GM23338 (cell line): ENCODE results near the gene ZNRD2. TPM values are rescaled to one million over a fixed set of nuclear protein-coding genes. Genes with fewer than 3 reads are reported as not detected.
A peak's percentile ranks its signal among the peaks of the same experiment; 100 is the strongest.

Source experiments
- ATAC-seq: fragments of 200-7000 bp; cut with Tn5 transposase; 3 replicates; pipeline ENCODE4 v1.9.1; 2020
- DNase-seq: peaks from one replicate; pipeline ENCODE4 v3.0.0-alpha.2; 2015; ENCODE audit warnings: low spot score
- H2AFZ ChIP-seq: fragments of 200-600 bp; sonication (generic); 2 replicates; pipeline ENCODE4 v1.8.0; 2016; ENCODE audit warnings: antibody characterized with exemption, mild to moderate bottlenecking, moderate library complexity
- H3F3A ChIP-seq: fragments of 200-600 bp; sonication (generic); replicated peaks from 2 replicates; pipeline ENCODE4 v1.8.0; 2017; ENCODE audit warnings: antibody characterized with exemption, mixed run types, low read depth
- H3K27ac ChIP-seq: fragments of 200-600 bp; sonication (generic); 2 replicates; pipeline ENCODE4 v1.6.1; 2016; ENCODE audit warnings: low read depth
- H3K27me3 ChIP-seq: fragments of 200-600 bp; sonication (generic); 2 replicates; pipeline ENCODE4 v1.8.0; 2016; ENCODE audit warnings: mild to moderate bottlenecking, mixed run types, moderate library complexity; ENCODE audit not compliant: insufficient read depth
- H3K36me3 ChIP-seq: fragments of 200-600 bp; sonication (generic); 2 replicates; pipeline ENCODE4 v1.8.0; 2016; ENCODE audit warnings: mild to moderate bottlenecking; ENCODE audit not compliant: insufficient read depth
- H3K4me1 ChIP-seq: fragments of 200-600 bp; sonication (generic); 2 replicates; pipeline ENCODE4 v1.8.0; 2016; ENCODE audit warnings: mild to moderate bottlenecking, moderate library complexity; ENCODE audit not compliant: insufficient read depth
- H3K4me2 ChIP-seq: fragments of 200-600 bp; sonication (generic); 2 replicates; pipeline ENCODE4 v1.7.1; 2017; ENCODE audit warnings: mixed run types
- H3K4me3 ChIP-seq: fragments of 200-600 bp; sonication (generic); 2 replicates; pipeline ENCODE4 v1.6.1; 2016; ENCODE audit warnings: mixed run types
- H3K79me2 ChIP-seq: fragments of 200-600 bp; sonication (generic); replicated peaks from 2 replicates; pipeline ENCODE4 v1.8.0; 2017; ENCODE audit warnings: mild to moderate bottlenecking; ENCODE audit not compliant: insufficient read depth
- H3K9me2 ChIP-seq: fragments of 200-600 bp; sonication (generic); 2 replicates; pipeline ENCODE4 v1.8.0; 2017; ENCODE audit not compliant: insufficient read depth
- H4K20me1 ChIP-seq: fragments of 200-600 bp; sonication (generic); replicated peaks from 2 replicates; pipeline ENCODE4 v1.8.0; 2017; ENCODE audit warnings: mild to moderate bottlenecking; ENCODE audit not compliant: insufficient read depth
- H3K27ac Mint-ChIP-seq: 2 replicates; pipeline ENCODE4 v1.8.0; 2020; ENCODE audit warnings: inconsistent platforms, mild to moderate bottlenecking, moderate library complexity, mixed read lengths
- H3K27me3 Mint-ChIP-seq: 3 replicates; pipeline ENCODE4 v1.8.0; 2022; ENCODE audit warnings: low read depth, mild to moderate bottlenecking, moderate library complexity, mixed read lengths, inconsistent platforms; ENCODE audit not compliant: insufficient read depth, poor library complexity
- H3K36me3 Mint-ChIP-seq: 3 replicates; pipeline ENCODE4 v1.8.0; 2021; ENCODE audit warnings: low read depth, mild to moderate bottlenecking, inconsistent platforms, moderate library complexity, mixed read lengths
- H3K4me1 Mint-ChIP-seq: 3 replicates; pipeline ENCODE4 v1.8.0; 2020; ENCODE audit warnings: mild to moderate bottlenecking, inconsistent platforms, mixed read lengths
- H3K4me3 Mint-ChIP-seq: 3 replicates; pipeline ENCODE4 v1.8.0; 2021; ENCODE audit warnings: moderate library complexity, mild to moderate bottlenecking, inconsistent platforms, mixed read lengths
- H3K9me3 Mint-ChIP-seq: 3 replicates; pipeline ENCODE4 v1.8.0; 2020; ENCODE audit warnings: moderate library complexity, mild to moderate bottlenecking, inconsistent platforms, mixed read lengths
- CREB1 ChIP-seq: fragments of 250-450 bp; sonication (Bioruptor Pico); IDR thresholded peaks from 2 replicates; pipeline ENCODE4 v1.5.0; 2020; ENCODE audit warnings: low read depth, mild to moderate bottlenecking, moderate library complexity
- CTCF ChIP-seq, 2 experiments: fragments of 200-600 bp in 1 of 2; sonication (generic) in 1 of 2; conservative IDR thresholded peaks; 2 replicates each; pipeline versions ENCODE4 v1.5.1 to v1.6.1; 2016 to 2017; ENCODE audit warnings: antibody characterized with exemption in 2 of 2, low read depth in 2 of 2, mild to moderate bottlenecking in 2 of 2, moderate library complexity in 1 of 2
- ETS1 ChIP-seq: IDR thresholded peaks from 2 replicates; pipeline ENCODE4 v1.6.1; 2016; ENCODE audit warnings: antibody characterized with exemption
- EZH2 ChIP-seq: fragments of 200-600 bp; sonication (generic); IDR thresholded peaks from one replicate; pipeline ENCODE4 v1.8.0; 2017; ENCODE audit warnings: antibody characterized with exemption, mild to moderate bottlenecking, low read depth; ENCODE audit not compliant: unreplicated experiment
- EZH2phosphoT487 ChIP-seq: fragments of 200-600 bp; sonication (generic); IDR thresholded peaks from one replicate; pipeline ENCODE4 v1.8.1; 2018; ENCODE audit warnings: antibody characterized with exemption; ENCODE audit not compliant: unreplicated experiment
- JUNB ChIP-seq: IDR thresholded peaks from one replicate; pipeline ENCODE4 v1.6.1; 2016; ENCODE audit warnings: antibody characterized with exemption; ENCODE audit not compliant: unreplicated experiment
- NANOG ChIP-seq: IDR thresholded peaks from 2 replicates; pipeline ENCODE4 v1.6.1; 2016; ENCODE audit warnings: antibody characterized with exemption, borderline replicate concordance
- POLR2AphosphoS5 ChIP-seq: IDR thresholded peaks from 2 replicates; pipeline ENCODE4 v1.6.1; 2016; ENCODE audit warnings: antibody characterized with exemption, low read depth
- REST ChIP-seq: IDR thresholded peaks from one replicate; pipeline ENCODE4 v1.6.1; 2018; ENCODE audit warnings: antibody characterized with exemption; ENCODE audit not compliant: unreplicated experiment
- STAT1 ChIP-seq: IDR thresholded peaks from one replicate; pipeline ENCODE4 v1.6.1; 2016; ENCODE audit warnings: antibody characterized with exemption; ENCODE audit not compliant: unreplicated experiment
- ZNF114 ChIP-seq: fragments of 250-450 bp; sonication (Bioruptor Pico); IDR thresholded peaks from 2 replicates; pipeline ENCODE4 v1.5.0; 2020; ENCODE audit warnings: mild to moderate bottlenecking, moderate library complexity
- ZNF331 ChIP-seq: fragments of 250-450 bp; sonication (Bioruptor Pico); IDR thresholded peaks from 2 replicates; pipeline ENCODE4 v1.5.0; 2020; ENCODE audit warnings: low read depth, mild to moderate bottlenecking, moderate library complexity
- ZNF462 ChIP-seq: fragments of 250-450 bp; sonication (Bioruptor Pico); IDR thresholded peaks from 2 replicates; pipeline ENCODE4 v1.5.0; 2020; ENCODE audit warnings: mild to moderate bottlenecking, moderate library complexity
- polyA plus RNA-seq: library from polyadenylated mRNA; unstranded; fragments of >200 nt; fragmentation: Nextera tagmentation; extraction: Ambion mirVana; gene quantifications from 2 replicates; pipeline ENCODE4 v1.2.1, GENCODE V29; 2016
- total RNA-seq: library from RNA; depleted of rRNA; stranded (reverse); fragments of >200 nt; shearing (Covaris generic); gene quantifications from 2 replicates; pipeline ENCODE4 v1.2.3, GENCODE V29; 2014

Gene ZNRD2
- total and polyA plus RNA-seq, 2 experiments from 2014 or later = 78.6 to 148 TPM

- peaks cover 17% of the 10 kb centered on the region; the same call in 1 of the 2 replicates for H3F3A ChIP-seq
- H3K4me3 Mint-ChIP-seq = peak overlapping the region; percentile 75
- DNase-seq (no peak), ATAC-seq (no peak)
- no peak overlapping the region for H3K27ac Mint-ChIP-seq
- no peak overlapping the region; the same call in 1 of the 2 replicates for H2AFZ ChIP-seq
- no peaks in the 10 kb centered on the region for H3K36me3 ChIP-seq
- H3K4me3 ChIP-seq = peak overlapping the region; percentile 72
- TF ChIP-seq STAT1 (no peak), POLR2AphosphoS5 (no peak; the same call in 1 of the 2 replicates), REST (no peak), EZH2 (no peak), CTCF (conservative IDR thresholded peaks at IDR 0.05; ENCODE audit: low read depth in 2 of 2) (no peak), CREB1 (CRISPR knock-in tag) (no peak), ZNF331 (CRISPR knock-in tag) (no peak), ZNF462 (CRISPR knock-in tag) (no peak), ZNF114 (CRISPR knock-in tag) (no peak), JUNB (no peak), ETS1 (no peak), NANOG (no peak), EZH2phosphoT487 (no peak)
- H3K9me3 Mint-ChIP-seq = no peaks in the 10 kb centered on the region
- H3K27ac ChIP-seq = no peak overlapping the region
- no peaks in the 10 kb centered on the region for H4K20me1 ChIP-seq
- peaks cover 43% of the 10 kb centered on the region for H3K27me3 Mint-ChIP-seq
- peaks cover 47% of the 10 kb centered on the region for H3K4me1 ChIP-seq
- peaks cover 58% of the 10 kb centered on the region for H3K27me3 ChIP-seq
- no peaks in the 10 kb centered on the region; the same call in 2 of the 3 replicates for H3K36me3 Mint-ChIP-seq
- no peaks in the 10 kb centered on the region for H3K9me2 ChIP-seq
- peak overlapping the region; percentile 89 for H3K4me2 ChIP-seq
- peaks cover 57% of the 10 kb centered on the region for H3K4me1 Mint-ChIP-seq
- no peaks in the 10 kb centered on the region for H3K79me2 ChIP-seq
These were observed 12.8 kb upstream of the ZNRD2 start for GRCh38 chr11:65557280-65558001.
